ENCODE results near the gene ATE1. TPM values are rescaled to one million over a fixed set of nuclear protein-coding genes. Genes with fewer than 3 reads are reported as not detected.

Gene ATE1
- 93.2 TPM for total RNA-seq

GRCh38 chr10:121927841-121928527 is at the start of gene ATE1:
Gene ATE1, minus strand, starts transcription at chr10:121928031. Its CDS starts 82 bp downstream, at chr10:121927949.

GRCh38 chr10:121974535-121975294 is 46.9 kb upstream of the ATE1 start, which contains the start of gene NSMCE4A:
Gene NSMCE4A, minus strand, starts transcription at chr10:121975217. Its CDS starts 52 bp downstream, at chr10:121975165.

Other genes starting within 250 kb of the ATE1 start
- 75.5 TPM for gene NSMCE4A, start 47.2 kb upstream of the ATE1 start, total RNA-seq
- 44.5 TPM for gene TACC2, start 61.1 kb upstream of the ATE1 start, total RNA-seq